Measurements from ENCODE around the gene PTPRC. TPM values are rescaled to one million over a fixed set of nuclear protein-coding genes. Genes with fewer than 3 reads are reported as not detected.

PTPRC gene
- polyA plus RNA-seq, 1 donor (not counting 4 experiments of a cell fraction or from before 2014, with no cell fraction given), result not detected

DNA sequence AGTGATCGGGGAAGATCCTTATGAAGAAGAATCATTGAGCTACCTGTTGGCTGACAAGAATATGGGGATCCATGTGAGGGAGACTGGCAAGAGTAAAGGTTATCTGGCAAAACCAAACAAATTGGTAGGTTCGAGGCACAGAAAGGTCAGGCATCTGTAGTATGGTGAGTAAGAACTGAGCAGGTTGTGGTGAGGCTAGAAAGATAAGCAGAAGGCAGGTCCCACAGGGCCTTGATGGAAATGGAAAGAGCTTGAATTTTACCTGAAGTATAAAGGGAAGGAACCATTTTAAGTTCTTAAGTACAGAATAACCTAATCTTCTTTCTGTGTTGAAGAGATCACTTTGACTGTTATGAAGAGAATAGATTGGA lies 11.1 kb downstream of the PTPRC start:
- H4K20me1 ChIP-seq (ENCODE audit: control insufficient read depth, extremely low read depth, insufficient read depth, low read length), result no peaks in the 10 kb centered on the region
- no peak overlapping the region for H3K9ac ChIP-seq (ENCODE audit: control insufficient read depth, extremely low read depth, insufficient read depth, low read length)
- no peaks in the 10 kb centered on the region for H3K9me1 ChIP-seq (ENCODE audit: control insufficient read depth, extremely low read depth, insufficient read depth, low read length)
- no peaks in the 10 kb centered on the region for H3K4me1 ChIP-seq (ENCODE audit: control insufficient read depth, extremely low read depth, insufficient read depth, low read length)
- H3K27me3 ChIP-seq (ENCODE audit: control insufficient read depth, extremely low read depth, insufficient read depth, low read length), result no peaks in the 10 kb centered on the region
- peak; percentile 61 for FAIRE-seq
- H3K4me2 ChIP-seq (ENCODE audit: control insufficient read depth, extremely low read depth, insufficient read depth, low read depth, low read length), result no peak overlapping the region
- no peaks in the 10 kb centered on the region for H3K79me2 ChIP-seq (ENCODE audit: control insufficient read depth, insufficient read depth, low read length)
- no peaks in the 10 kb centered on the region for H3K36me3 ChIP-seq (ENCODE audit: control insufficient read depth in 2 of 2, extremely low read depth in 1 of 2, insufficient read depth in 2 of 2, low read length in 2 of 2)
- DNase-seq (ENCODE audit: low read depth, low spot score), result no peak
- H3K4me3 ChIP-seq (ENCODE audit: control insufficient read depth in 2 of 3, extremely low read depth in 1 of 3, insufficient read depth in 2 of 3, low read depth in 1 of 3, low read length in 3 of 3), result no peak overlapping the region
- H3K9me3 ChIP-seq (ENCODE audit: control insufficient read depth, low read depth, low read length), result no peaks in the 10 kb centered on the region
- TF ChIP-seq, protein P1, sequence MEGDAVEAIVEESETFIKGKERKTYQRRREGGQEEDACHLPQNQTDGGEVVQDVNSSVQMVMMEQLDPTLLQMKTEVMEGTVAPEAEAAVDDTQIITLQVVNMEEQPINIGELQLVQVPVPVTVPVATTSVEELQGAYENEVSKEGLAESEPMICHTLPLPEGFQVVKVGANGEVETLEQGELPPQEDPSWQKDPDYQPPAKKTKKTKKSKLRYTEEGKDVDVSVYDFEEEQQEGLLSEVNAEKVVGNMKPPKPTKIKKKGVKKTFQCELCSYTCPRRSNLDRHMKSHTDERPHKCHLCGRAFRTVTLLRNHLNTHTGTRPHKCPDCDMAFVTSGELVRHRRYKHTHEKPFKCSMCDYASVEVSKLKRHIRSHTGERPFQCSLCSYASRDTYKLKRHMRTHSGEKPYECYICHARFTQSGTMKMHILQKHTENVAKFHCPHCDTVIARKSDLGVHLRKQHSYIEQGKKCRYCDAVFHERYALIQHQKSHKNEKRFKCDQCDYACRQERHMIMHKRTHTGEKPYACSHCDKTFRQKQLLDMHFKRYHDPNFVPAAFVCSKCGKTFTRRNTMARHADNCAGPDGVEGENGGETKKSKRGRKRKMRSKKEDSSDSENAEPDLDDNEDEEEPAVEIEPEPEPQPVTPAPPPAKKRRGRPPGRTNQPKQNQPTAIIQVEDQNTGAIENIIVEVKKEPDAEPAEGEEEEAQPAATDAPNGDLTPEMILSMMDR (optimal IDR thresholded peaks at IDR 0.05 in 1 of 3, IDR thresholded peaks at IDR 0.05 in 1 of 3, conservative IDR thresholded peaks at IDR 0.05 in 1 of 3; ENCODE audit: extremely low read depth in 1 of 3, insufficient read depth in 2 of 3, low read length in 3 of 3), result no peak
- no peak for TF ChIP-seq EZH2 (IDR thresholded peaks at IDR 0.05; ENCODE audit: low read length)
- H3K27ac ChIP-seq (ENCODE audit: control insufficient read depth, insufficient read depth, low read length), result no peak overlapping the region
- dilution Hi-C loops (cut with MboI; ENCODE audit: extremely low pct_ligation_motif_present, low sequenced_read_pairs), result no loop called here
- H2AFZ ChIP-seq (ENCODE audit: control insufficient read depth, low read length), result no peak overlapping the region

DNA sequence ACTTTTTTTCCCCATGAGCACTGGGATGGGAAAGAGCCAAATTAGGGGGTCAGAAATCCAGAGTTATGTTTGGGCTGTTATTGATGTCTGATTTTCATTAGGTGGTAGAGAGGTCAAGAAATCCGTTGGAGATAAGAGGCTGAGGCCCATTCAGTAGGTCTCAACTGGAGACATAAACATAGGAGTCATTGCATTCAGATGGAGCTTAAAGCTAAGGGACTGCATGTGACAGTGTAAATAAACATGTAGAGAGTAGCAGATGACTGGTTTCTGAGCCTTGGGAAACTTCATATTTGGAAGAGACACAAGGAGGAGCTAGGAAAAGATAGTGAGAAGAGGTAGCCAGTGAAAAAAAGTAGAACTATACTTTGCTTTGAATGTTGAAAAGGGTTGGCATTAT lies 11.7 kb downstream of the PTPRC start:
- no peaks in the 10 kb centered on the region for H3K9me3 ChIP-seq (ENCODE audit: control insufficient read depth, low read depth, low read length)
- no peaks in the 10 kb centered on the region for H3K4me1 ChIP-seq (ENCODE audit: control insufficient read depth, extremely low read depth, insufficient read depth, low read length)
- no peaks in the 10 kb centered on the region for H4K20me1 ChIP-seq (ENCODE audit: control insufficient read depth, extremely low read depth, insufficient read depth, low read length)
- DNase-seq (ENCODE audit: low read depth, low spot score) (no peak), FAIRE-seq (no peak)
- no peaks in the 10 kb centered on the region for H3K36me3 ChIP-seq (ENCODE audit: control insufficient read depth in 2 of 2, extremely low read depth in 1 of 2, insufficient read depth in 2 of 2, low read length in 2 of 2)
- no peaks in the 10 kb centered on the region for H3K27me3 ChIP-seq (ENCODE audit: control insufficient read depth, extremely low read depth, insufficient read depth, low read length)
- H3K27ac ChIP-seq (ENCODE audit: control insufficient read depth, insufficient read depth, low read length), result no peak overlapping the region
- no peak overlapping the region for H3K4me2 ChIP-seq (ENCODE audit: control insufficient read depth, extremely low read depth, insufficient read depth, low read depth, low read length)
- TF ChIP-seq, protein P1 (optimal IDR thresholded peaks at IDR 0.05 in 1 of 3, IDR thresholded peaks at IDR 0.05 in 1 of 3, conservative IDR thresholded peaks at IDR 0.05 in 1 of 3; ENCODE audit: extremely low read depth in 1 of 3, insufficient read depth in 2 of 3, low read length in 3 of 3), result no peak
- TF ChIP-seq EZH2 (IDR thresholded peaks at IDR 0.05; ENCODE audit: low read length), result no peak
- H3K4me3 ChIP-seq (ENCODE audit: control insufficient read depth in 2 of 3, extremely low read depth in 1 of 3, insufficient read depth in 2 of 3, low read depth in 1 of 3, low read length in 3 of 3), result no peak overlapping the region
- no peaks in the 10 kb centered on the region for H3K9me1 ChIP-seq (ENCODE audit: control insufficient read depth, extremely low read depth, insufficient read depth, low read length)
- H3K9ac ChIP-seq (ENCODE audit: control insufficient read depth, extremely low read depth, insufficient read depth, low read length), result no peak overlapping the region
- dilution Hi-C loops (cut with MboI; ENCODE audit: extremely low pct_ligation_motif_present, low sequenced_read_pairs), result no loop called here
- H3K79me2 ChIP-seq (ENCODE audit: control insufficient read depth, insufficient read depth, low read length), result no peaks in the 10 kb centered on the region
- H2AFZ ChIP-seq (ENCODE audit: control insufficient read depth, low read length), result no peak overlapping the region

Measured in keratinocyte (primary cell).